Endothelial cell of umbilical vein (primary cell): ENCODE measurements around the gene BCL7A. TPM values are rescaled to one million over a fixed set of nuclear protein-coding genes. Genes with fewer than 3 reads are reported as not detected.

Experiments
- BruUV-seq: library from RNA; stranded (reverse); fragments of 400-500 nt; replicated peaks from 2 replicates; lab custom pipeline; 2021; lab: Mats Ljungman, UMichigan
- CTCF ChIA-PET: fragments of 300-600, 350-600 bp; sonication (Branson Sonifier 250); formaldehyde crosslinking; loops from one replicate; lab custom pipeline; 2021; ENCODE audit warnings: antibody characterized with exemption, inconsistent platforms; lab: Charles Lee
- POLR2A ChIA-PET: fragments of 300-600, 350-600 bp; sonication (Branson Sonifier 250); formaldehyde crosslinking; loops from one replicate; lab custom pipeline; 2021; ENCODE audit warnings: antibody characterized with exemption, inconsistent platforms; lab: Charles Lee
- DNase-seq: peaks from one replicate; pipeline ENCODE4 v3.0.0-alpha.2; 2011; ENCODE audit warnings: low read depth, low spot score
- FAIRE-seq: peaks from 2 replicates; lab custom pipeline; 2011; peaks lifted over from hg19 to GRCh38; lab: Jason Lieb, UNC
- H2AFZ ChIP-seq: 2 replicates; pipeline ENCODE4 v1.6.0; 2012; ENCODE audit warnings: low read depth, low read length, control low read depth, inconsistent platforms
- H3K27ac ChIP-seq: 2 replicates; pipeline ENCODE4 v1.5.1; 2011; ENCODE audit warnings: low read depth, mild to moderate bottlenecking, control low read depth, low read length, moderate library complexity; ENCODE audit not compliant: insufficient read depth
- H3K27me3 ChIP-seq, 2 experiments: 2 replicates each; pipeline versions ENCODE4 v1.6.0 to v1.6.1; 2011; ENCODE audit warnings: low read length in 2 of 2, mixed read lengths in 1 of 2; ENCODE audit not compliant: control insufficient read depth in 2 of 2, insufficient read depth in 2 of 2
- H3K36me3 ChIP-seq, 2 experiments: 2 replicates in 1 of 2; 3 replicates in 1 of 2; pipeline ENCODE4 v1.5.1; 2011; ENCODE audit warnings: low read length in 2 of 2, mild to moderate bottlenecking in 1 of 2, moderate library complexity in 1 of 2; ENCODE audit not compliant: control insufficient read depth in 2 of 2, insufficient read depth in 2 of 2; ENCODE audit errors: extremely low read depth in 1 of 2
- H3K4me1 ChIP-seq: 3 replicates; pipeline ENCODE4 v1.5.1; 2011; ENCODE audit warnings: mild to moderate bottlenecking, low read length; ENCODE audit not compliant: control insufficient read depth, insufficient read depth; ENCODE audit errors: extremely low read depth
- H3K4me2 ChIP-seq: 2 replicates; pipeline ENCODE4 v1.6.1; 2011; ENCODE audit warnings: low read length, control low read depth, mixed read lengths; ENCODE audit not compliant: insufficient read depth
- H3K4me3 ChIP-seq, 3 experiments: fragments of 200-600 bp in 1 of 3; sonication (generic), shearing (Covaris generic) in 1 of 3; replicated peaks in 1 of 3; 2 replicates each; pipeline ENCODE4 v1.5.1; 2011 to 2016; ENCODE audit warnings: control low read depth in 3 of 3, low read length in 3 of 3, mild to moderate bottlenecking in 2 of 3, inconsistent platforms in 1 of 3, low read depth in 1 of 3, moderate library complexity in 1 of 3; ENCODE audit not compliant: insufficient read depth in 1 of 3
- H3K79me2 ChIP-seq: 2 replicates; pipeline ENCODE4 v1.6.0; 2012; ENCODE audit warnings: low read length, inconsistent platforms; ENCODE audit not compliant: control insufficient read depth, insufficient read depth
- H3K9ac ChIP-seq: replicated peaks from 2 replicates; pipeline ENCODE3; 2011; ENCODE audit warnings: low read length, control low read depth; ENCODE audit not compliant: insufficient read depth; ENCODE audit errors: extremely low read depth
- H3K9me1 ChIP-seq: replicated peaks from 3 replicates; pipeline ENCODE4 v1.6.0; 2011; ENCODE audit warnings: mild to moderate bottlenecking, low read length; ENCODE audit not compliant: control insufficient read depth, insufficient read depth; ENCODE audit errors: extremely low read depth
- H3K9me3 ChIP-seq: replicated peaks from 2 replicates; pipeline ENCODE4 v1.5.1; 2012; ENCODE audit warnings: low read length, inconsistent platforms; ENCODE audit not compliant: control insufficient read depth, insufficient read depth
- H4K20me1 ChIP-seq: replicated peaks from 2 replicates; pipeline ENCODE3; 2011; ENCODE audit warnings: mild to moderate bottlenecking, low read length; ENCODE audit not compliant: control insufficient read depth, insufficient read depth; ENCODE audit errors: extremely low read depth
- CTCF ChIP-seq, 2 donors: IDR thresholded peaks; 1 replicate in 1 of 2; 2 replicates in 1 of 2; pipeline ENCODE4 v1.5.1; 2011; ENCODE audit warnings: low read length in 2 of 2, mild to moderate bottlenecking in 2 of 2, moderate library complexity in 2 of 2, control low read depth in 1 of 2, inconsistent platforms in 1 of 2, low read depth in 1 of 2; ENCODE audit not compliant: insufficient read depth in 1 of 2; ENCODE audit errors: extremely low read depth in 1 of 2
- EZH2 ChIP-seq: IDR thresholded peaks from 2 replicates; pipeline ENCODE4 v1.6.1; 2012; ENCODE audit warnings: borderline replicate concordance, low read depth, mild to moderate bottlenecking, moderate library complexity, low read length, inconsistent platforms; ENCODE audit not compliant: severe bottlenecking
- FOS ChIP-seq: IDR thresholded peaks from 2 replicates; pipeline ENCODE4 v1.6.1; 2011; ENCODE audit warnings: mild to moderate bottlenecking, low read length, moderate library complexity, borderline replicate concordance; ENCODE audit not compliant: insufficient read depth
- GATA2 ChIP-seq: IDR thresholded peaks from 2 replicates; pipeline ENCODE4 v1.7.0; 2011; ENCODE audit warnings: low read depth, mild to moderate bottlenecking, moderate library complexity, mixed read lengths, low read length; ENCODE audit not compliant: insufficient read length, insufficient read depth
- JUN ChIP-seq: IDR thresholded peaks from 2 replicates; pipeline ENCODE4 v1.6.1; 2011; ENCODE audit warnings: borderline replicate concordance, low read depth; ENCODE audit not compliant: insufficient read length, insufficient read depth
- MAX ChIP-seq: IDR thresholded peaks from 2 replicates; pipeline ENCODE4 v1.6.1; 2011; ENCODE audit not compliant: insufficient read depth, insufficient read length
- MYC ChIP-seq: IDR thresholded peaks from one replicate; pipeline ENCODE4 v1.6.1; 2011; ENCODE audit warnings: mild to moderate bottlenecking, low read depth, low read length
- POLR2A ChIP-seq: IDR thresholded peaks from 2 replicates; pipeline ENCODE4 v1.6.1; 2012; ENCODE audit warnings: low read depth, mild to moderate bottlenecking, control low read depth, low read length
- POLR2AphosphoS5 ChIP-seq: IDR thresholded peaks from 2 replicates; pipeline ENCODE4 v1.6.1; 2012; ENCODE audit warnings: low read depth, mild to moderate bottlenecking, control low read depth, low read length, moderate library complexity; ENCODE audit not compliant: insufficient read depth
- dilution Hi-C: fragments of 300-500 bp; cut with MboI; formaldehyde crosslinking; loops from one replicate; pipeline ENCODE4 v1.15.0; 2019; ENCODE audit warnings: low sequenced_read_pairs; ENCODE audit not compliant: extremely low pct_ligation_motif_present
- intact Hi-C: fragments of 100-400 bp; cut with micrococcal nuclease; formaldehyde crosslinking; loops from one replicate; pipeline ENCODE4 v1.10.0; 2022
- polyA plus RNA-seq, 4 experiments: library from polyadenylated mRNA; depleted of rRNA in 3 of 4; stranded (reverse) in 3 of 4; unstranded in 1 of 4; fragments of >200 nt; gene quantifications; 2 replicates each; pipeline versions ENCODE4 v1.2.1 to v1.2.3, GENCODE V29; 2011 to 2012; ENCODE audit warnings: missing spikeins in 1 of 4
- total RNA-seq: library from RNA; stranded (reverse); gene quantifications from 2 replicates; pipeline ENCODE4 v1.2.3, GENCODE V29; 2021

Gene BCL7A
- total and polyA plus RNA-seq, 2 donors (not counting 3 experiments of a cell fraction or from before 2014, with no cell fraction given), result 9.7 to 11.1 TPM

DNA sequence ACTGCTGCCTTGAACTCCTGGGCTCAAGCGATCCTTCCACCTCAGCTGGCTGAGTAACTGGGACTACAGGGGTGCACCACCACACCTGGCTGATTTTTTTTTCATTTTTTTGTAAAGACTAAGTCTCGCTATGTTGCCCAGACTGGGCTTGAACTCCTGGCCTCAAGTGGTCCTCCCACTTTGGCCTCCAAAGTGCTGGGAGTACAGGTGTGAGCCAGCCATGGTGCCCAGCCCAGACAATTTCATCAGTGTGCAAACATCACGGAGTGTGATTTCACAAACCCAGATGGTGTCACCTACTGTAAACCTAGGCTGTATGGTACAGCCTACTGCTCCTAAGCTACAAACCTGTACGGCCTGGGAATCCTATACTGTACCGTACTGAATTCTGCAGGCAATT, 6.9 kb upstream of the BCL7A start:
- Histone ChIP-seq H3K27ac (no peak overlapping the region), H3K36me3 (no peaks in the 10 kb centered on the region), H3K4me2 (no peak overlapping the region), H4K20me1 (no peaks in the 10 kb centered on the region), H3K9ac (no peak overlapping the region), H2AFZ (no peak overlapping the region), H3K4me1 (no peaks in the 10 kb centered on the region), H3K79me2 (no peaks in the 10 kb centered on the region), H3K9me3 (no peaks in the 10 kb centered on the region), H3K27me3 (no peaks in the 10 kb centered on the region), H3K4me3 (no peak overlapping the region), H3K9me1 (no peaks in the 10 kb centered on the region)
- POLR2A ChIA-PET, result no interaction called here
- TF ChIP-seq CTCF (IDR thresholded peaks at IDR 0.05; ENCODE audit: extremely low read depth in 1 of 2, insufficient read depth in 1 of 2, low read depth in 1 of 2, low read length in 2 of 2) (no peak), EZH2 (no peak), JUN (no peak), GATA2 (no peak), MAX (no peak), FOS (no peak), MYC (no peak), POLR2A (no peak), POLR2AphosphoS5 (no peak)
- no TSS peak for BruUV-seq
- no peak for FAIRE-seq
- intact Hi-C loops (no loop called here), dilution Hi-C loops (no loop called here)
- CTCF ChIA-PET, result interaction anchor here (0.5 kb wide), 1 partner anchor 16 kb away, joined by 3 read pairs; no protein-coding TSS in a partner anchor
- no peak for DNase-seq
